DMS153 treated with DMSO at 0.1 percent for 48 hours (cell line): ENCODE results near the gene PCDHB16.
"Not testable (repeated sequence)": the region's sequence is repeated elsewhere in the genome, so short reads cannot be mapped to it uniquely, and the experiment has no call there.

Source experiments
- DNase-seq: peaks from one replicate; lab custom pipeline; 2025; ENCODE audit not compliant: unreplicated experiment; lab: John Stamatoyannopoulos, UW

The PCDHB16 gene

DNA sequence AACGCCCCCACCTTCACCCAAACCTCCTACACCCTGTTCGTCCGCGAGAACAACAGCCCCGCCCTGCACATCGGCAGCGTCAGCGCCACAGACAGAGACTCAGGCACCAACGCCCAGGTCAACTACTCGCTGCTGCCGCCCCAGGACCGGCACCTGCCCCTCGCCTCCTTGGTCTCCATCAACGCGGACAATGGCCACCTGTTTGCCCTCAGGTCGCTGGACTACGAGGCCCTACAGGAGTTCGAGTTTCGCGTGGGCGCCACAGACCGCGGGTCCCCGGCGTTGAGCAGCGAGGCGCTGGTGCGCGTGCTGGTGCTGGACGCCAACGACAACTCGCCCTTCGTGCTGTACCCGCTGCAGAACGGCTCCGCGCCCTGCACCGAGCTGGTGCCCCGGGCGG lies 42.7 kb downstream of the PCDHB16 start:
- not testable (repeated sequence) for DNase-seq

DNA sequence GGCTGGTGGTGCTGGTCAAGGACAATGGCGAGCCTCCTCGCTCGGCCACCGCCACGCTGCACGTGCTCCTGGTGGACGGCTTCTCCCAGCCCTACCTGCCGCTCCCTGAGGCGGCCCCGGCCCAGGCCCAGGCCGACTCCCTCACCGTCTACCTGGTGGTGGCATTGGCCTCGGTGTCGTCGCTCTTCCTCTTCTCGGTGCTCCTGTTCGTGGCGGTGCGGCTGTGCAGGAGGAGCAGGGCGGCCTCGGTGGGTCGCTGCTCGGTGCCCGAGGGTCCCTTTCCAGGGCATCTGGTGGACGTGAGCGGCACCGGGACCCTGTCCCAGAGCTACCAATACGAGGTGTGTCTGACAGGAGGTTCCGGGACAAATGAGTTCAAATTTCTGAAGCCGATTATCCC lies 43.2 kb downstream of the PCDHB16 start:
- not testable (repeated sequence) for DNase-seq

DNA sequence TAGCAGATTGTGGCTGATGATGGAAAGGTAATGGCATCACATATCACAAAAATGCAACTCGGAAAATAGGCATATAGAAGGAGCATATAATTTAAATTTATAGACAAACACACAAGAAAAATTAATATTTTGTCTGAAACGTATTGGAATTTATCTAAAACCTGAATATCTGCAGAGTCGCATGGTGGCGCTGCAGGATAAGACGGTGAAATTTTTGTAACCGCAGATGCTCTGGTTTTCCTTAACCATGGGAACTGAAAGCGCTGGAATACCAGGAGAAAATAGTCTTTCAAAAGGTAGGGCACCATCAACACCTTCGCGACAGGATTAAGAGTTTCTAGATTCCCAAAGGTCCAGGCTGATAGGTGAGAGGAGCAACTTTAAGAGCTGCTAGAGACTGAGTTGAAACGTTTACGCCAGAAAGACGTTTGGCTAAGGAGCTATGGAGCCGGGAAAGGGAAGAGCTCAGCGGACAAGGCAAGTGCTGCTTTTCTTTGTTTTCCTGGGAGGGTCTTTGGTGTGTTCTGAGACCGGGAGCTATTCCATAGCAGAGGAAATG lies 52.0 kb downstream of the PCDHB16 start:
- DNase-seq: no peak
